H9 (cell line): Measurements from ENCODE around the gene CYB5B. TPM values are rescaled to one million over a fixed set of nuclear protein-coding genes. Genes with fewer than 3 reads are reported as not detected.

Experiments used
- DNase-seq: peaks from one replicate; pipeline ENCODE4 v3.0.0-alpha.2; 2017
- H2AFZ ChIP-seq: one replicate; pipeline ENCODE4 v1.6.1; 2013; ENCODE audit warnings: mild to moderate bottlenecking, low read length, control low read depth, moderate library complexity
- H2AK5ac ChIP-seq: 2 replicates; pipeline ENCODE4 v1.6.1; 2013; ENCODE audit warnings: low read length, control low read depth, mixed read lengths; ENCODE audit not compliant: insufficient read length
- H2BK120ac ChIP-seq: one replicate; pipeline ENCODE4 v1.6.1; 2013; ENCODE audit warnings: low read depth, mild to moderate bottlenecking, low read length, control low read depth, inconsistent platforms; ENCODE audit not compliant: poor library complexity, severe bottlenecking
- H2BK12ac ChIP-seq: 2 replicates; pipeline ENCODE4 v1.6.1; 2013; ENCODE audit warnings: low read length, control low read depth, mixed read lengths, low read depth; ENCODE audit not compliant: insufficient read length
- H2BK15ac ChIP-seq: 2 replicates; pipeline ENCODE4 v1.6.1; 2013; ENCODE audit warnings: low read depth, low read length, control low read depth
- H2BK20ac ChIP-seq: one replicate; pipeline ENCODE4 v1.6.1; 2013; ENCODE audit warnings: low read depth, mild to moderate bottlenecking, low read length, control low read depth, inconsistent platforms; ENCODE audit not compliant: poor library complexity, severe bottlenecking
- H2BK5ac ChIP-seq: 2 replicates; pipeline ENCODE4 v1.6.1; 2013; ENCODE audit warnings: low read length, control low read depth, mixed read lengths; ENCODE audit not compliant: insufficient read length
- H3K14ac ChIP-seq: 2 replicates; pipeline ENCODE4 v1.6.1; 2013; ENCODE audit warnings: low read length, control low read depth; ENCODE audit not compliant: insufficient read depth
- H3K18ac ChIP-seq: 2 replicates; pipeline ENCODE4 v1.6.1; 2013; ENCODE audit warnings: low read depth, mild to moderate bottlenecking, mixed read lengths, low read length, control low read depth; ENCODE audit not compliant: insufficient read length
- H3K23ac ChIP-seq: 2 replicates; pipeline ENCODE4 v1.6.1; 2013; ENCODE audit warnings: low read length, control low read depth, mixed read lengths, low read depth; ENCODE audit not compliant: insufficient read length
- H3K23me2 ChIP-seq: 2 replicates; pipeline ENCODE4 v1.6.1; 2013; ENCODE audit warnings: low read depth, mild to moderate bottlenecking, mixed read lengths, low read length, control low read depth; ENCODE audit not compliant: insufficient read length, poor library complexity, severe bottlenecking
- H3K27ac ChIP-seq: 2 replicates; pipeline ENCODE4 v1.5.1; 2013; ENCODE audit warnings: low read length, control low read depth, mixed read lengths, low read depth; ENCODE audit not compliant: insufficient read length
- H3K27me3 ChIP-seq: 2 replicates; pipeline ENCODE4 v1.6.1; 2013; ENCODE audit warnings: low read length, control low read depth, inconsistent platforms; ENCODE audit not compliant: insufficient read depth
- H3K4ac ChIP-seq: 2 replicates; pipeline ENCODE4 v1.6.1; 2013; ENCODE audit warnings: low read depth, mild to moderate bottlenecking, control low read depth, inconsistent platforms, low read length, moderate library complexity
- H3K4me1 ChIP-seq: 2 replicates; pipeline ENCODE4 v1.6.1; 2013; ENCODE audit warnings: low read length, control low read depth, inconsistent platforms; ENCODE audit not compliant: insufficient read depth
- H3K4me2 ChIP-seq: 2 replicates; pipeline ENCODE4 v1.6.1; 2013; ENCODE audit warnings: low read length, control low read depth, mixed read lengths; ENCODE audit not compliant: insufficient read length, insufficient read depth
- H3K56ac ChIP-seq: 2 replicates; pipeline ENCODE4 v1.6.1; 2013; ENCODE audit warnings: low read depth, mild to moderate bottlenecking, mixed read lengths, low read length, control low read depth; ENCODE audit not compliant: insufficient read length
- H3K79me1 ChIP-seq: 2 replicates; pipeline ENCODE4 v1.6.1; 2013; ENCODE audit warnings: low read depth, mild to moderate bottlenecking, moderate library complexity, low read length, control low read depth, inconsistent platforms; ENCODE audit not compliant: insufficient read depth, poor library complexity, severe bottlenecking
- H3K79me2 ChIP-seq: 2 replicates; pipeline ENCODE4 v1.6.1; 2013; ENCODE audit warnings: low read length, control low read depth, inconsistent platforms; ENCODE audit not compliant: insufficient read depth
- H3K9ac ChIP-seq: 2 replicates; pipeline ENCODE4 v1.6.1; 2013; ENCODE audit warnings: low read length, control low read depth, mixed read lengths; ENCODE audit not compliant: insufficient read length; ENCODE audit errors: extremely low read depth
- H3K9me3 ChIP-seq: one replicate; pipeline ENCODE4 v1.6.1; 2013; ENCODE audit warnings: low read depth, low read length, inconsistent platforms; ENCODE audit not compliant: control insufficient read depth
- H3T11ph ChIP-seq: one replicate; pipeline ENCODE4 v1.6.1; 2013; ENCODE audit warnings: mild to moderate bottlenecking, low read length, control low read depth, inconsistent platforms
- H4K20me1 ChIP-seq: one replicate; pipeline ENCODE4 v1.6.1; 2013; ENCODE audit not compliant: control insufficient read depth, insufficient read length, insufficient read depth
- H4K5ac ChIP-seq: 2 replicates; pipeline ENCODE4 v1.6.1; 2013; ENCODE audit warnings: low read depth, mild to moderate bottlenecking, mixed read lengths, low read length, control low read depth; ENCODE audit not compliant: insufficient read length
- H4K8ac ChIP-seq: replicated peaks from 2 replicates; pipeline ENCODE4 v1.6.1; 2013; ENCODE audit warnings: low read length, control low read depth, mixed read lengths, low read depth; ENCODE audit not compliant: insufficient read length
- H4K91ac ChIP-seq: 2 replicates; pipeline ENCODE4 v1.6.1; 2013; ENCODE audit warnings: low read depth, mild to moderate bottlenecking, moderate library complexity, mixed read lengths, low read length, control low read depth; ENCODE audit not compliant: insufficient read length
- H3K27ac Mint-ChIP-seq, 3 experiments: 2 replicates in 2 of 3; 3 replicates in 1 of 3; pipeline ENCODE4 v1.8.0; 2020 to 2021; ENCODE audit warnings: mixed read lengths in 3 of 3, mild to moderate bottlenecking in 1 of 3, moderate library complexity in 1 of 3
- H3K27me3 Mint-ChIP-seq: 2 replicates; pipeline ENCODE4 v1.8.0; 2021; ENCODE audit warnings: low read depth, mild to moderate bottlenecking, moderate library complexity, mixed read lengths
- H3K36me3 Mint-ChIP-seq, 3 experiments: 2 replicates in 2 of 3; 3 replicates in 1 of 3; pipeline ENCODE4 v1.8.0; 2020 to 2021; ENCODE audit warnings: low read depth in 3 of 3, mixed read lengths in 3 of 3; ENCODE audit not compliant: insufficient read depth in 1 of 3
- H3K4me1 Mint-ChIP-seq, 2 experiments: 2 replicates each; pipeline ENCODE4 v1.8.0; 2020; ENCODE audit warnings: mixed read lengths in 2 of 2
- H3K4me3 Mint-ChIP-seq, 2 experiments: 2 replicates in 1 of 2; 3 replicates in 1 of 2; pipeline ENCODE4 v1.8.0; 2020 to 2021; ENCODE audit warnings: mild to moderate bottlenecking in 2 of 2, mixed read lengths in 2 of 2, moderate library complexity in 1 of 2
- H3K9me3 Mint-ChIP-seq, 2 experiments: 2 replicates in 1 of 2; 3 replicates in 1 of 2; pipeline ENCODE4 v1.8.0; 2020; ENCODE audit warnings: mild to moderate bottlenecking in 2 of 2, mixed read lengths in 2 of 2, moderate library complexity in 1 of 2
- CTCF ChIP-seq: fragments of 200-600 bp; sonication (generic); conservative IDR thresholded peaks from 3 replicates; pipeline ENCODE4 v1.8.0; 2021; ENCODE audit warnings: antibody characterized with exemption, mild to moderate bottlenecking
- WGBS: extraction: QIAGEN DNeasy Blood & Tissue Kit; methylation state at CpG from one replicate; pipeline ENCODE4 v1.1.7; 2013; ENCODE audit warnings: missing lambda C conversion rate, low lambda C conversion rate, mixed read lengths; ENCODE audit not compliant: insufficient read length; ENCODE audit errors: extremely low coverage; 5-methylcytosine and 5-hydroxymethylcytosine counted together
- total RNA-seq: library from RNA; stranded (reverse); gene quantifications from 2 replicates; pipeline ENCODE4 v1.2.1, GENCODE V29; 2021

The CYB5B gene
- total RNA-seq, 1 experiment from 2014 or later, result 126 TPM

GRCh38 chr16:69406780-69407331 is 17.6 kb upstream of the CYB5B start:
- H3K4me3 Mint-ChIP-seq, result no peak overlapping the region
- WGBS, result no CpG with 5 or more reads among the region's 9 CpGs

More at GRCh38 chr16:69406780-69407331, 17.6 kb upstream of the CYB5B start:
- Histone ChIP-seq H4K20me1 (no peaks in the 10 kb centered on the region), H3K27me3 (no peaks in the 10 kb centered on the region), H2AK5ac (no peak overlapping the region), H3T11ph (no peak overlapping the region), H3K9ac (no peak overlapping the region), H3K56ac (no peak overlapping the region), H3K4me2 (no peak overlapping the region), H3K23me2 (no peaks in the 10 kb centered on the region), H2AFZ (no peak overlapping the region), H2BK120ac (no peak overlapping the region), H3K79me2 (no peaks in the 10 kb centered on the region), H3K79me1 (no peaks in the 10 kb centered on the region), H3K23ac (no peak overlapping the region), H2BK12ac (no peak overlapping the region), H2BK20ac (no peak overlapping the region), H3K14ac (no peak overlapping the region), H3K27ac (no peak overlapping the region), H3K4me1 (peaks cover 3% of the 10 kb centered on the region; the same call in 1 of the 2 replicates), H4K5ac (no peak overlapping the region), H2BK5ac (no peak overlapping the region), H3K18ac (no peak overlapping the region), H2BK15ac (no peak overlapping the region), H4K8ac (no peak overlapping the region), H4K91ac (no peak overlapping the region), H3K9me3 (no peaks in the 10 kb centered on the region), H3K4ac (no peak overlapping the region)
- Mint-ChIP-seq H3K27me3 (no peaks in the 10 kb centered on the region), H3K36me3 (no peaks in the 10 kb centered on the region), H3K27ac (peak overlapping the region in 1 of 3 experiments; percentile 70; a peak in 1 of 7 replicates), H3K4me1 (peaks cover 8 to 9% of the 10 kb centered on the region in 2 experiments), H3K9me3 (peaks cover 0 to 1% of the 10 kb centered on the region in 2 experiments; a peak in 2 of 5 replicates)
- peak; percentile 41 for DNase-seq
- TF ChIP-seq CTCF, result no peak
